Stimulated activated CD4-positive, alpha-beta T cell treated with anti-CD3 and anti-CD28 coated beads, TNF-alpha, amount 100 ng/mL, for 48 hours (primary cell): ENCODE data around the gene GRID2.
"Not testable (repeated sequence)": the region's sequence is repeated elsewhere in the genome, so short reads cannot be mapped to it uniquely, and the experiment has no call there.

Source experiments
- DNase-seq, 3 donors: peaks; one replicate each; pipeline ENCODE4 v3.0.0-alpha.2; 2020; ENCODE audit warnings: low read depth in 3 of 3

GRID2 gene

GRCh38 chr4:92303621-92304027 is at the start of gene GRID2:
TSS of gene GRID2 (plus strand) at chr4:92303966.
- no peak for DNase-seq

- no peak for DNase-seq
Observed at GRCh38 chr4:92253986-92254671, 49.6 kb upstream of the GRID2 start.

- no peak for DNase-seq
Observed at GRCh38 chr4:92254767-92255442, 48.9 kb upstream of the GRID2 start.

- DNase-seq: no peak
Observed at GRCh38 chr4:92255920-92256244, 47.9 kb upstream of the GRID2 start.

GRCh38 chr4:92257931-92258857 is 45.6 kb upstream of the GRID2 start:
- no peak for DNase-seq

GRCh38 chr4:92261256-92261655 is 42.5 kb upstream of the GRID2 start:
- DNase-seq: no peak

- no peak for DNase-seq
Observed at GRCh38 chr4:92262371-92262770, 41.4 kb upstream of the GRID2 start.

- DNase-seq: no peak
Observed at GRCh38 chr4:92263010-92263409, 40.8 kb upstream of the GRID2 start.

GRCh38 chr4:92263575-92263974 is 40.2 kb upstream of the GRID2 start:
- DNase-seq: no peak

- DNase-seq: no peak
Observed at GRCh38 chr4:92264163-92264562, 39.6 kb upstream of the GRID2 start.

GRCh38 chr4:92265021-92265420 is 38.7 kb upstream of the GRID2 start:
- no peak for DNase-seq

GRCh38 chr4:92265798-92266197 is 38.0 kb upstream of the GRID2 start:
- DNase-seq: no peak

GRCh38 chr4:92266521-92266920 is 37.2 kb upstream of the GRID2 start:
- no peak for DNase-seq

- no peak for DNase-seq
Observed at GRCh38 chr4:92268642-92269041, 35.1 kb upstream of the GRID2 start.

GRCh38 chr4:92270908-92271307 is 32.9 kb upstream of the GRID2 start:
- no peak for DNase-seq

GRCh38 chr4:92271551-92271950 is 32.2 kb upstream of the GRID2 start:
- DNase-seq: not testable (repeated sequence)

GRCh38 chr4:92277057-92277881 is 26.5 kb upstream of the GRID2 start:
- DNase-seq: not testable (repeated sequence)

- no peak for DNase-seq
Observed at GRCh38 chr4:92279296-92279695, 24.5 kb upstream of the GRID2 start.

GRCh38 chr4:92299152-92299551 is 4.6 kb upstream of the GRID2 start:
- DNase-seq: no peak

GRCh38 chr4:92304121-92304520 is 355 bp downstream of the GRID2 start:
- no peak for DNase-seq

GRCh38 chr4:92304606-92305005 is 840 bp downstream of the GRID2 start:
- DNase-seq: no peak
